KMS-11 (cell line): ENCODE measurements around the gene AP3S1.

Source experiments
- H2AFZ ChIP-seq: fragments of 200-600 bp; sonication (generic); 2 replicates; pipeline ENCODE4 v1.6.1; 2016; ENCODE audit warnings: antibody characterized with exemption, mixed run types, low read depth
- H3K27ac ChIP-seq: fragments of 200-600 bp; sonication (generic); 2 replicates; pipeline ENCODE4 v1.6.1; 2016; ENCODE audit warnings: mild to moderate bottlenecking, mixed run types
- H3K27me3 ChIP-seq: fragments of 200-600 bp; sonication (generic); 2 replicates; pipeline ENCODE4 v1.6.1; 2017; ENCODE audit warnings: mild to moderate bottlenecking, low read depth, mixed run types, moderate library complexity; ENCODE audit not compliant: insufficient read depth
- H3K36me3 ChIP-seq: fragments of 200-600 bp; sonication (generic); 2 replicates; pipeline ENCODE4 v1.6.1; 2017; ENCODE audit warnings: mild to moderate bottlenecking, mixed run types; ENCODE audit not compliant: insufficient read depth
- H3K4me1 ChIP-seq: fragments of 200-600 bp; sonication (generic); 2 replicates; pipeline ENCODE4 v1.6.1; 2016; ENCODE audit warnings: mild to moderate bottlenecking, low read depth, mixed run types; ENCODE audit not compliant: poor library complexity, severe bottlenecking
- H3K4me2 ChIP-seq: fragments of 200-600 bp; sonication (generic); 2 replicates; pipeline ENCODE4 v1.7.0; 2016; ENCODE audit warnings: mild to moderate bottlenecking, mixed run types
- H3K4me3 ChIP-seq: fragments of 200-600 bp; sonication (generic); IDR thresholded peaks from 2 replicates; pipeline ENCODE4 v1.6.1; 2017; ENCODE audit warnings: low read depth, low read length, mixed read lengths; ENCODE audit not compliant: insufficient read depth
- H3K79me2 ChIP-seq: fragments of 200-600 bp; sonication (generic); 2 replicates; pipeline ENCODE4 v1.6.1; 2016; ENCODE audit warnings: low read depth, mixed run types; ENCODE audit not compliant: insufficient read depth
- H3K9ac ChIP-seq: fragments of 200-600 bp; sonication (generic); 2 replicates; pipeline ENCODE4 v1.6.1; 2016; ENCODE audit warnings: mild to moderate bottlenecking, mixed run types
- H4K20me1 ChIP-seq: fragments of 200-600 bp; sonication (generic); 2 replicates; pipeline ENCODE4 v1.6.1; 2016; ENCODE audit warnings: mild to moderate bottlenecking, mixed run types; ENCODE audit not compliant: insufficient read depth
- TF ChIP-seq, protein P1 (sequence below): fragments of 200-600 bp; sonication (generic); conservative IDR thresholded peaks from 2 replicates; pipeline ENCODE4 v1.6.1; 2017; ENCODE audit warnings: low read depth, mild to moderate bottlenecking, antibody characterized with exemption, low read length, moderate library complexity, mixed read lengths

AP3S1 gene

DNA sequence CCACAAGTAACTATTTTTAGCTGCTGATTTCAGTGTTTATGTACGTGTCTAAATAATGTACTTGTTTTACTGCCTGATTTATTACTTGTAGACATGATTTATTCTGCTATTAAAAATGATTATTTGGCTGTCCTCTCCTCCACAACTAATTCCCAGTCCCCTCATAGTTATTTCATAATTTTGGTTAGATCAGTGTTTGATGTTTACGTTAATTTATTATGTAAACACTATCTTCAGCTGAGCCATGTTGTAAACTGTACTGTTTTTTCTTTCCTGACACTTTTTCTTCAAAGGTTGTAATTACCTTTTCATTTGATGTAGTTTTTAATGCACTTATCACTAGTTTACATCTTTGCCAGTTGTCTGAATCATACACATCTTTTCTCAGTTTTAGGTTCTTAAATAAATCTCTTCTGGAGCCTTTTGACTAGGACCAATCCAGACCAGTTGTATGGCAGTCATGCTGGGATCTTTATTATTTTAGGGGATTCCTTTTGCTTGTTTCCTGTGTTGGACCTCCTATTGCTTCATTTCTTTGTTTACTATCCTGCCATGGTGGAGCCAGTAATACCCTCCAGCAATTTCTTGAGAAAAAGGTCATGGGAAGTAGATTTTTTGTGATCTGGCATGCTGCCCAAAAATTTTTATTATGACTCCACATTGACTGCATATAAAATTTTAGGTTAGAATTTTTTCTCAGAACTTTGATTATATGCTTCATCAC, 16.1 kb downstream of the AP3S1 start:
- Histone ChIP-seq H3K27ac (no peak overlapping the region), H3K9ac (no peak overlapping the region), H4K20me1 (no peaks in the 10 kb centered on the region), H3K4me3 (no peak overlapping the region), H3K27me3 (no peaks in the 10 kb centered on the region), H3K4me1 (no peaks in the 10 kb centered on the region), H3K79me2 (no peaks in the 10 kb centered on the region; the same call in 1 of the 2 replicates), H2AFZ (no peak overlapping the region), H3K4me2 (no peak overlapping the region), H3K36me3 (no peaks in the 10 kb centered on the region)
- TF ChIP-seq, protein P1, sequence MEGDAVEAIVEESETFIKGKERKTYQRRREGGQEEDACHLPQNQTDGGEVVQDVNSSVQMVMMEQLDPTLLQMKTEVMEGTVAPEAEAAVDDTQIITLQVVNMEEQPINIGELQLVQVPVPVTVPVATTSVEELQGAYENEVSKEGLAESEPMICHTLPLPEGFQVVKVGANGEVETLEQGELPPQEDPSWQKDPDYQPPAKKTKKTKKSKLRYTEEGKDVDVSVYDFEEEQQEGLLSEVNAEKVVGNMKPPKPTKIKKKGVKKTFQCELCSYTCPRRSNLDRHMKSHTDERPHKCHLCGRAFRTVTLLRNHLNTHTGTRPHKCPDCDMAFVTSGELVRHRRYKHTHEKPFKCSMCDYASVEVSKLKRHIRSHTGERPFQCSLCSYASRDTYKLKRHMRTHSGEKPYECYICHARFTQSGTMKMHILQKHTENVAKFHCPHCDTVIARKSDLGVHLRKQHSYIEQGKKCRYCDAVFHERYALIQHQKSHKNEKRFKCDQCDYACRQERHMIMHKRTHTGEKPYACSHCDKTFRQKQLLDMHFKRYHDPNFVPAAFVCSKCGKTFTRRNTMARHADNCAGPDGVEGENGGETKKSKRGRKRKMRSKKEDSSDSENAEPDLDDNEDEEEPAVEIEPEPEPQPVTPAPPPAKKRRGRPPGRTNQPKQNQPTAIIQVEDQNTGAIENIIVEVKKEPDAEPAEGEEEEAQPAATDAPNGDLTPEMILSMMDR, result no peak

DNA sequence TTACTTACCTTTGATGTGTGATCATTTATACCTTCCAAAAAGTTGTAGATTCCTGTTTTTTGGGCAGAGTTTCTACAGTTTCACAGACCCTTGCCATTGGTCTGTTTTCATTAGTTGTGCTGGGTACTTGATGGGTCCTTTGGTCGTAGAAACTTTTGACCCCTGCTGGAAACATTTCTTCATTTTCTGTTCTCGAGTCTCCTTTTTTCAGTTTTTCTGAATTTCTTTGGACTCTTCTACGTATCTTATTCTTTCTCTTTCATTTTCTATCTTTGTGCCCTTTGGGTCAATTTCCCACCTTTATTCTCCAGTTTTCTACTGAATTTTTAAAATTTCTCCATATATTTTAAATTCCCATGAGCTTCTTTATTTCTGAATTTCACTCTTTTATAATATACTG, 16.7 kb downstream of the AP3S1 start:
- Histone ChIP-seq H3K79me2 (no peaks in the 10 kb centered on the region; the same call in 1 of the 2 replicates), H4K20me1 (no peaks in the 10 kb centered on the region)

DNA sequence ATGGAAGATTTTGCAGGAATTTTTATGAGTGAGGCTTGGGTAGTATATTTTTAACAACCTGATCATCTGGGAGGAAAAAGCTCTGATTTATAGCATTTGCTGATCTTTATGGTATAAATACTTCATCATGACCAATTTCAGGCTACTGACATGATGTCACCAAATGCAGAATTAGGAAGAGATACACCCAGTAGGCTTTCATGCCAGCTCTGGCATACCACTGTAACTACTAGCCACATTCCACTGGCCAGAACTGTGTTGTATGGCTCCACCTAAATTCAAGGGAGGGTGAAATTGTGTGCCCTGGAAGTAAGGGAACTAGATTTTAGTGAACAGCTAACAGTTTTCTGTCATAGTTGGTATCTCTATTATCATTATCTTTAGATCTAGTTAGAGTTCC, 17.6 kb downstream of the AP3S1 start:
- Histone ChIP-seq H3K36me3 (no peaks in the 10 kb centered on the region), H3K9ac (no peak overlapping the region), H3K4me3 (no peak overlapping the region), H4K20me1 (no peaks in the 10 kb centered on the region), H3K79me2 (no peaks in the 10 kb centered on the region; the same call in 1 of the 2 replicates), H3K27ac (no peak overlapping the region), H2AFZ (no peak overlapping the region), H3K27me3 (no peaks in the 10 kb centered on the region), H3K4me2 (no peak overlapping the region), H3K4me1 (no peaks in the 10 kb centered on the region)
- TF ChIP-seq, protein P1, result no peak

More for the DNA sequence above, 16.7 kb downstream of the AP3S1 start:
- no peak overlapping the region for H3K4me3 ChIP-seq
- no peak overlapping the region for H3K9ac ChIP-seq
- no peaks in the 10 kb centered on the region for H3K27me3 ChIP-seq
- H3K27ac ChIP-seq, result no peak overlapping the region
- H2AFZ ChIP-seq, result no peak overlapping the region
- no peak overlapping the region for H3K4me2 ChIP-seq
- H3K36me3 ChIP-seq, result no peaks in the 10 kb centered on the region
- no peaks in the 10 kb centered on the region for H3K4me1 ChIP-seq
- TF ChIP-seq, protein P1, result no peak

DNA sequence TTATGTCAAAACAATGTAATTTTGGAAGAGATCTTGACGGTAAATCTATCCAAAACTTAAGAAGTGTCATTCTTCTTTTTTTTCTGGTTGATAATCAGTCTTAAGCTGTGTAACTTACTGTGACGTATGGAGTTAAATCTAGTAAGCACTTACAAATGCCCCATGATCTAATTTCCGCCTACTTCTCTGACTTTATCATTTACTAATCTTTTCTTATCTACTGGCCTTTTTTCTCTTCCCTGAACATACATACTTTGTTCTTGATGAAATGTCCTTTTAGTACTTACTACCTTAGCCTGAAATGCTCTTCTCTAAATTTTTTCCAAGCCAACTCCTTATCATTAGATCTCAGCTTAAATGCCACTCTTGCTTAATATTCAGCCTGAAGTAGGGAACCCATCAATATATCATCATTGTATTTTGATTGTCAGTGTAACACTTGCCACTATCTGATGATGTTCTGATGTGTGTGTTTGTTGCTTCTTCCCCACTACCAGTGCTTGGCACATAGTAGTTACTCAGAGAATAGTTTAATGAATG, 27.6 kb downstream of the AP3S1 start:
- Histone ChIP-seq H3K27me3 (no peaks in the 10 kb centered on the region), H2AFZ (no peak overlapping the region), H3K4me2 (no peak overlapping the region), H3K4me1 (no peaks in the 10 kb centered on the region), H3K9ac (no peak overlapping the region), H3K36me3 (no peaks in the 10 kb centered on the region), H3K79me2 (no peaks in the 10 kb centered on the region), H3K4me3 (no peak overlapping the region), H4K20me1 (no peaks in the 10 kb centered on the region), H3K27ac (no peak overlapping the region)
- TF ChIP-seq, protein P1, result no peak
